Breast epithelium (tissue), 3 donors: Measurements from ENCODE around the gene TBRG4.

ENCODE experiments used
- CTCF ChIP-seq, 3 donors: fragments of 450-650 bp; IDR thresholded peaks; one replicate each; pipeline ENCODE4 v1.5.1; 2016 to 2017; ENCODE audit warnings: antibody characterized with exemption in 3 of 3, mild to moderate bottlenecking in 3 of 3, moderate library complexity in 3 of 3
- POLR2A ChIP-seq: fragments of 450-650 bp; IDR thresholded peaks from one replicate; pipeline ENCODE4 v1.6.1; 2016; ENCODE audit warnings: antibody characterized with exemption, mild to moderate bottlenecking, moderate library complexity
- POLR2AphosphoS5 ChIP-seq, 3 donors: sonication (generic); formaldehyde crosslinking; IDR thresholded peaks; one replicate each; pipeline ENCODE4 v1.6.1; 2017; ENCODE audit warnings: antibody characterized with exemption in 3 of 3

- TF ChIP-seq POLR2A (no peak), CTCF (IDR thresholded peaks at IDR 0.05) (no peak), POLR2AphosphoS5 (IDR thresholded peaks at IDR 0.05) (no peak)
Observed at GRCh38 chr7:45057878-45058277, 53.6 kb downstream of the TBRG4 start.
